Activated naive CD8-positive, alpha-beta T cell treated with anti-CD3 and anti-CD28 coated beads for 36 hours (primary cell): ENCODE results near the gene SPATA20. TPM values are rescaled to one million over a fixed set of nuclear protein-coding genes. Genes with fewer than 3 reads are reported as not detected.
A peak's percentile ranks its signal among the peaks of the same experiment; 100 is the strongest.

Experiments used
- DNase-seq: peaks from one replicate; pipeline ENCODE4 v3.0.0; 2021
- H3K27ac Mint-ChIP-seq: one replicate; pipeline ENCODE4 v1.8.0; 2022; ENCODE audit warnings: mild to moderate bottlenecking, moderate library complexity, mixed read lengths
- H3K27me3 Mint-ChIP-seq: one replicate; pipeline ENCODE4 v1.8.0; 2022; ENCODE audit warnings: mild to moderate bottlenecking, mixed read lengths
- H3K36me3 Mint-ChIP-seq: one replicate; pipeline ENCODE4 v1.8.0; 2021; ENCODE audit warnings: mild to moderate bottlenecking, mixed read lengths
- H3K4me1 Mint-ChIP-seq: one replicate; pipeline ENCODE4 v1.8.0; 2021; ENCODE audit warnings: mixed read lengths
- H3K4me3 Mint-ChIP-seq: one replicate; pipeline ENCODE4 v1.8.0; 2022; ENCODE audit warnings: mild to moderate bottlenecking, moderate library complexity, mixed read lengths
- H3K9me3 Mint-ChIP-seq: one replicate; pipeline ENCODE4 v1.8.0; 2022; ENCODE audit warnings: mixed read lengths
- total RNA-seq, 2 experiments: library from RNA; stranded (reverse); gene quantifications; one replicate each; pipeline ENCODE4 v1.2.3, GENCODE V29; 2021

The SPATA20 gene
- 10 to 100 TPM; 32.4 to 36.3 TPM for total RNA-seq

DNA sequence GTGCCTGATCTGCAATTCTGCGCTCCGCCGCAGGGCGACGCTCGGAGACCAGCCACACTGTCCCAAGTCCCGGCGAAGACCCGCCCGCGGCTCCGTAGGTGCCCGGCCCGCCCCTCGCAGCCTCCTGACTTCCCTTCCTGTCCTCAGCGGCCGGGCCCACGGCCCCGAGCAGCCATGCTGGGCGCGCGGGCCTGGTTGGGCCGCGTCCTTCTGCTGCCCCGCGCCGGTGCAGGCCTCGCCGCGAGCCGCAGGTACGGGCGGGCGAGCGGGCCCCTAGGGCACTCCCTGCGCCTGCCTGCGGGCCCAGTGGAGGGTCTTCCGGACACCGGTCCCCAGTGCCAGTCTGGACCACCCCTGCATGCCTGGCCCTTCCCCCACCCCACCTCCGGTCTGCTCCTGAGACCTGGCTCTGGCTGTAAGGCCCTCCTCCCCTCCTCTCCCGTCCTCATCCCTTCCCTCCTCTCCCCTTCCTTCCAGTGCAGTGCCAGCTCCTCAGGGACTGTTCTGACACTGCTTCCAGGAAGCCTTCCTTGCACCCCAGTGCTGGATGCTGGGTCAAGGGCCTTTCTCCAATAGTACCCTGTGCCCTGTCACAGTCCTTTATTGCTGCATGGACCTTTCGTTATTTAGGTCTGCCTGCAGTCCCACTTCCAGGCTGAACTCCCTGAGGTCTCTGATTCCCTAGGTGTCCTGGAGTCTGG lies at the start of gene SPATA20:
TSS of gene SPATA20 (plus strand) at position 140 of the 701 bp plus-strand sequence. CDS start at position 175, 35 bp downstream.
- peak within 1 kb of the TSS; percentile 75 for H3K27ac Mint-ChIP-seq
- peak within 1 kb of the TSS; percentile 83 for H3K4me3 Mint-ChIP-seq
- H3K27me3 Mint-ChIP-seq = peaks cover 12% of the 10 kb centered on the region
- DNase-seq = peak; percentile 91
- no peaks in the 10 kb centered on the region for H3K9me3 Mint-ChIP-seq
- peaks cover 5% of the 10 kb centered on the region for H3K4me1 Mint-ChIP-seq
- peaks cover 2% of the 10 kb centered on the region for H3K36me3 Mint-ChIP-seq

DNA sequence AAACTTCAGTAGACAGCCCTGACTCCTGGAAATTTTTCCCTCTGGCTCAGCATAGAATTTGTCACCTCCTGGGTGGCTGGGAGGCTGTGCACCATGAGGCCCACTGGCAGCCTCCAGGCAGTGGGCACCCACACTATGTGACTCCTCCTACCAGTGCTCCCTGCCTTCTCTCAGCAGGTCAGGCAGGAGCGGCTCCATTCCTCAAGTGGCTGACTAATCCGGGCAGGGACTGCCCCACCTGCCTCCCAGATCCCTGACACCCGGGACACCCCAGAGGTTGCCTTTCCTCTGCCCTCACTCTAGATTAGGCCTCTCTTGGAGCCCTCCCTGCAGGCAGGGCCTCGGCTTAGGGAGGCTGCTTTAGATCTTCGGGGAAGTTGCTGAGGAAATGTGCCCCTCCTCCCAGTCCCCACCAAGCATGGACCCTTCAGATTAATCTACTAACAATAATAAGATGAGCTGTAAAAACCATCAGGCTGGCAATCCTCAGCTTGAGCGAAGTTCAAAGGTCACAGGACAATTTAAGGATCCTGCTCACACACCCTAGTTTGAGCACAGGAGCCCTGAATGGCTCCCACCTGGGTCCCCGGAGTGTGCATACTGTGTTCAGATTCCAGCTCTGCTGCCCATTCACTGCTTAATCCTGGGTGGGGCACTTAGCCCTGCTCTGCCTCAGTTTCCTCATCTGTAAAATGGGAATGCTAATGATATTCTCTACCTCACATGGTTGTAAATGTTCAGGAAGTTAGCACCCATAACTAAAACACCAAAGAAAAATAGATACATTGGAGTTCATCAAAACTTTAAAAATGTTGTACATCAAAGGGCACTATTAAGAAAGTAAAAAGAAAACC lies 48.7 kb upstream of the SPATA20 start:
- no peak for DNase-seq
- Mint-ChIP-seq H3K4me1 (no peaks in the 10 kb centered on the region), H3K27me3 (no peaks in the 10 kb centered on the region), H3K36me3 (no peaks in the 10 kb centered on the region), H3K27ac (no peak overlapping the region), H3K9me3 (no peaks in the 10 kb centered on the region), H3K4me3 (no peak overlapping the region)

DNA sequence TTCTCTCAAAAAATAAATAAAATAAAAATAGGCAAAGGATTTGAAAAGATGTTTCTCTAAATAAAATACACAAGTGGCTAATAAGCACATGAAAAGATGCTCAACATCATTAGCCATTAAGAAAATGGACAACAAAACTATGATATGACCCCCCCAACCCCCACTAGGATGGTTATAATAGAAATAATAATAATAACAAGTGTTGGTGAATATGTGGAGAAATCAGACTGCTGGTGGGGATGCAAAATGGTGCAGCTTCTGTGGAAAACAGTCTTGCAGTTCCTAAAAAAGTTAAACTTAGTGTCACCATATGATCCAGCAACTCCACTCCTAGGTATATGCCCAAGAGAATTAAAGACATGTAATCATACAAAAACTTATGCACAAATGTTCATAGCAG lies 47.7 kb upstream of the SPATA20 start:
- H3K27ac Mint-ChIP-seq = no peak overlapping the region
- peaks cover 5% of the 10 kb centered on the region for H3K4me1 Mint-ChIP-seq
- H3K27me3 Mint-ChIP-seq = no peaks in the 10 kb centered on the region
- no peaks in the 10 kb centered on the region for H3K36me3 Mint-ChIP-seq
- H3K4me3 Mint-ChIP-seq = no peak overlapping the region
- DNase-seq = no peak
- H3K9me3 Mint-ChIP-seq = no peaks in the 10 kb centered on the region

DNA sequence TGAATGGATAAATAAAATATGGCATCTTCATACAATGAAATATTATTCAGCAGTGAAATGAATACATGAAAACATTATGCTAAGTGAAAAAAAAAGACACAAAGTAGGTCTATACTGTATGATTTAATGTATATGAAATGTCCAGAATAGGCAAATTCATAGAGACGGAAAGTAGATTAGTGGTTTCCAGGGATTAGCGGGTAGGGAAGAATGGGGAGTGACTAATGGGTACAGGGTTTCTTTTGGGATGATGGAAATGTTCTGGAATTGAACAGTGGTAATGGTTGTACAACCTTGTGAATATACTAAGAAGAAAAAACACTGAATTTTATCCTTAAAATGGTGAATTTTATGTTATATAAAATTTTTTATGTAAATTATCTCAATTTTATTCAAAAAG lies 47.3 kb upstream of the SPATA20 start:
- H3K4me1 Mint-ChIP-seq = peaks cover 8% of the 10 kb centered on the region
- H3K27ac Mint-ChIP-seq = no peak overlapping the region
- no peak overlapping the region for H3K4me3 Mint-ChIP-seq
- no peak for DNase-seq
- H3K36me3 Mint-ChIP-seq = no peaks in the 10 kb centered on the region
- no peaks in the 10 kb centered on the region for H3K27me3 Mint-ChIP-seq
- no peaks in the 10 kb centered on the region for H3K9me3 Mint-ChIP-seq

DNA sequence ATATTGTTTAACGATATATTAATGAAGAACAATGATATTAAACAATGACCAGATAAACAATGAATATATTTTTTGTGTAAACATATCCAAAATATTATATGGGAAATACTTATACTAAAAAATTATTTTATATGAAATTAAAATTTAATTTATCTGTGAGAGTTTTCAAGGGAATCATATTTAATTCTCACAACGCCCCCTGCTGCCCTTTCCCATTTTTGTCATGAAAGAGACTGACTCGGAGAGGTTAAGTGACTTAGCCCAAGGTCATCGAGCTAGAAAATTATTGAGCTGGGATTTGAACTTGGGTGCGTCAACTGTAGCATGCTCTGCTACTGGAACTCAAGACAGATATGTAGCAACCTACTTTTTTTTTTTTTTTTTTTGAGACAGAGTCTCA lies 45.9 kb upstream of the SPATA20 start:
- peaks cover 9% of the 10 kb centered on the region for H3K4me1 Mint-ChIP-seq
- no peak overlapping the region for H3K27ac Mint-ChIP-seq
- H3K27me3 Mint-ChIP-seq = no peaks in the 10 kb centered on the region
- no peak for DNase-seq
- H3K9me3 Mint-ChIP-seq = no peaks in the 10 kb centered on the region
- H3K4me3 Mint-ChIP-seq = no peak overlapping the region
- no peaks in the 10 kb centered on the region for H3K36me3 Mint-ChIP-seq

DNA sequence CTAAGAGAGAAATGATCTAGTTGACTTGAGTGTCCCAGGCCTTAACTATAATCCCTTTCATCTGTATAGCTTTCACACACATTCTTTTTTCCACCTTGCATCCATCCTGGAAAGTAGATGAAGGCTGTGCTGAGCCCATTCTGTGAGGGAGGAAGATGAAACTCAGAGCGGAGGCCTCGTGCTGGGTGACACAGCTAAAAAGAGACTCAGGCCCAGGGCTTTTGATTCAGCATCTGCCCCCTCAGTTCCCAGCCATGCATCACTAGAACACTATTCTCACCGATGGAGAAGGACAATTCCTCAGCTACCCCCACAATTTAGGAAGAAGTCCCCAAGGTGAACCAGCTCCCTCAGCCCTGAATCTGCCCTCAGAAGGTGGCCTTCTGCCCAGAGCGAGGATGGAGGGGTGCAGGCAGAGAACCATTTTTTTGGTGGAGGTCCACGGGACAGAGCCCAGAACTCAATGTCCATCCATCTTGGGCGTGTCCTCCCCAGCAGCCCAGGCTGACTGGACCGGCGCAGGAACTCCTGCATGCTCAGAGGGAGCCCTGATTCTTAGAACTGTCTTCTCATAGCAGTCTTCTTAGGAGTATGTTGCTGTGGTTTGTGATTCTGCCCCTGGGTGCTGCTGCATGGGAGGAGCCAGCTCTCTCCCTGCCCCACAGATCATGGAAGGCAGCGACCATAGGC lies 44.5 kb upstream of the SPATA20 start:
- Mint-ChIP-seq H3K27me3 (no peaks in the 10 kb centered on the region), H3K27ac (no peak overlapping the region)

DNA sequence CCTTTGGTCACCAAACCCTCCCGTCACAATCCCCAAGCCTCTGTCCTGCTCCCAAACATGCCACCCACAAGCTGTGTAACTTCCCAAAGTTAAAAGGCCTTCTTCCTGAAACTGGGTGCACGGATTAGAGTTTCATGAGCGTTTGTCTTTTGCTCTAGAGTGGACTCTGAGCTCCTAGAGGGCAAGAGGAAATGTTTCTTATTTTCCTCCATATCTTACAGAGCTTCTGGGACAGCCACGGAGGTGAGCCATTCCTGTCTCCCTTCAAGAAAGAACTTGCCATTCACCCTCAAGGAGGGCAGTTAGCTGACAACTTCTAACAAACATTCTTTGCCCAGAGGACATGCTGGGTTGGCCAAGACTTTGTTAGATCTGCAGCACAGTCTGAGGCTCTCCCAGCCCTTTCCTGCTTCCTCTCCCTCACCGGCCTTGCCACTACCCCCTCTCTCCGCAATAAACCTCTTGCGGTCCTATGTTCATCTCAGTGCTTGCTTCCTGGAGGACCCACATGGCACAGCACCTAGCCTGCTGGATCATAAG lies 41.3 kb upstream of the SPATA20 start:
- Mint-ChIP-seq H3K27me3 (no peaks in the 10 kb centered on the region), H3K27ac (no peak overlapping the region)

More for the DNA sequence above, 44.5 kb upstream of the SPATA20 start:
- DNase-seq = no peak
- Mint-ChIP-seq H3K4me1 (peaks cover 9% of the 10 kb centered on the region), H3K36me3 (no peaks in the 10 kb centered on the region), H3K4me3 (no peak overlapping the region), H3K9me3 (no peaks in the 10 kb centered on the region)

DNA sequence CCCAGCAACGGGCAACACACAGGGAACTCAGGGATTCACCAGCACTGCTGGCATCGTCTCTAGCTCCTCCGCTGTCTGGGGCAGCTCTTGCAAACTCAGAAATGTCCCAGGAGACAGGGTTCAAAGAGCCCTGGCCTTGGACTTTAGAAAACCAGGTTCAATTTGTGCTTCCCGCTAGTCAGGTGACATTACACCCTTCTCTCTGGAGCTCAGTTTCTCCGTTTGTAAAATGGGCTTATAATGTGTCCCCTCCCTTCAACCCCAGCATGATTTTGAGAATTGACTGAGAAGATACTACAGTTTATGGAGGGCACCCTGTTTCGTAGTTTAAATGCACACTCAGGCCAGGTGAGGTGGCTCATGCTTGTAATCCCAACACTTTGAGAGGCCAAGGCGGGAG lies 40.7 kb upstream of the SPATA20 start:
- H3K4me3 Mint-ChIP-seq = no peak overlapping the region
- H3K4me1 Mint-ChIP-seq = peaks cover 26% of the 10 kb centered on the region
- no peak for DNase-seq
- H3K27me3 Mint-ChIP-seq = no peaks in the 10 kb centered on the region
- no peaks in the 10 kb centered on the region for H3K9me3 Mint-ChIP-seq
- no peaks in the 10 kb centered on the region for H3K36me3 Mint-ChIP-seq
- H3K27ac Mint-ChIP-seq = no peak overlapping the region

More for the DNA sequence above, 41.3 kb upstream of the SPATA20 start:
- Mint-ChIP-seq H3K4me1 (peaks cover 20% of the 10 kb centered on the region), H3K4me3 (no peak overlapping the region), H3K9me3 (no peaks in the 10 kb centered on the region), H3K36me3 (no peaks in the 10 kb centered on the region)
- no peak for DNase-seq

DNA sequence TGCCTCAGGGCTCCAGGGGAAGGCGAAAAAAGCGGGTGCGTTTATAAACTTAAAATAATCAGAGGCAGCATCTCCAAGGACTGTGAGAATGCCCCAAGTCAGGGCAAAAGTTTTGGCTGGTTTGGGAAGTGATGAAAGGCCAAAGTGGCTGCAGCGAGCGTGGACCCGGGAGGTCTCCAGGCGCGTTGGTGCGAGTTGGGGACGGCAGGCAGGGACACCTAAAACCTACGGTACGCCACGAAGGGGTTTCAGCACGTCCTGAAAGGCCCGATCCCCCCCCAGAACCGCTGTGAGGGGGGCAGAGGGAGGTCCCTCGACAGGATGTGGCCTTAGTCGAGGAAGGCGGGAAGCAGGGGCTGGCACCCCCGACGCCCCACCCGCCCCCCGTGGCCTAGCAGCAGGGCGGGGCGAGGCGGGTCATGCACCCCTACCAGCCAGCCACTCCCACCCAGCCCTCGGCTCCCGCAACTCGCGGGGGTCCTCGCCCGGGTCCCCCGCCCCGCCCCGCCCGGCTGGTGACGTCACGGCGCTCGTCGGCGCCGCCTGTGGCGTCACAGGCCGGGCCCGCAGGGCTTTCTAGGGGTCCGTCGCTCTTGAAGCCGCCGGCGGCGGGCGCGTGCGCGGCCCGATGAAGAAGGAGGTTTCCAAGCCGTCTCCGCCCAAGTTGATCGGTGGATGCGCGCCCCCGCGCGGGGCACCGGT lies 39.0 kb upstream of the SPATA20 start, which contains the start of gene MYCBPAP:
TSS of gene MYCBPAP (plus strand) at position 569 of the 702 bp plus-strand sequence. CDS start 236 bp downstream, outside the sequence.
- peak within 1 kb of the TSS; percentile 85 for H3K4me3 Mint-ChIP-seq
- H3K9me3 Mint-ChIP-seq = no peaks in the 10 kb centered on the region

DNA sequence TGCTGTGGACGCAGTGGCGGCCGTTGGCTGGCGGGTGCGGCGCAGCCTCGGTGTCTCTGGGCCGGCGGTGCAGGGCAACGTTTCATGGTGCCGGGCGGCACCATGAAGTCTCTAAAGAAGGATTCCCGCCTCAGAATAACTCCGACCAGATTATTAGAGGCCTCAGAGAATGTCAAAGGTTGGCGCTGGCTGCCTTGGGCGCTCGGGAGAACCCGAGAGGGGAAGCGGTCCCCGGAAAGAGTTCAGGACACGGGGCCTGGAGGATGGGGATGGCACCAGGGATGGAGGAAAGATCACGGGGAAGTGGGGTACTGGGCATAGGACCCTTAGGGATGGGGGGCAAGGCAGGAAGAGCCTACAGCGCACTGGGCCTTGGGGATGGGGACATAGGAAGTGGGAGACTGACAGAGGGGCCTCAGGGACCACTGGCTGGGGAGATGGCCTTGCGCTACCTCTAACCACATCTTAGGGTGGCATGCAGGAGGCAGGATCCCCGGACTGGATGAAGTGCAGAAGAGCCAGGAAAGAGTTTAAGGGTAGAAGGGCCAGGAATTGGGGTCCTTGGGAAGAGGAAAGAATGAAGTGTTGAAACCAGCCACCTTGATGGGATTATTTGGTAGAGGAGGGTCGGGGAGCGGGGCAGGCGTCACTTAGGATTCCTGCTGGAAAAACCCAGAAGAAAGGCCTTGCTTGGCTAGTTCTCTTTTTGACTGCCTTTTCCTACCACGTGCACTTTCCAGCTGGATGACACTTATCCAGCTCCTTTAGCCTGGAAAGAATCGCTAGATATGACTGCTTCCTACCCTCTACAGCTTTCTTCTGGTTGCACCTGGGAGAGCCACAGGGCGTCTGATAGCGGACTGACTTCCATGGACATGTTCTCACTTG lies 38.2 kb upstream of the SPATA20 start:
- no peak for DNase-seq
- no peaks in the 10 kb centered on the region for H3K36me3 Mint-ChIP-seq
- no peaks in the 10 kb centered on the region for H3K9me3 Mint-ChIP-seq
- H3K27me3 Mint-ChIP-seq = no peaks in the 10 kb centered on the region
- H3K27ac Mint-ChIP-seq = peak overlapping the region; percentile 54
- H3K4me1 Mint-ChIP-seq = peaks cover 32% of the 10 kb centered on the region
- H3K4me3 Mint-ChIP-seq = peak overlapping the region; percentile 85

More for the DNA sequence above, 39.0 kb upstream of the SPATA20 start, which contains the start of gene MYCBPAP:
- Mint-ChIP-seq H3K27me3 (no peaks in the 10 kb centered on the region), H3K27ac (peak within 1 kb of the TSS; percentile 76), H3K4me1 (peaks cover 35% of the 10 kb centered on the region), H3K36me3 (no peaks in the 10 kb centered on the region)
- peak; percentile 83 for DNase-seq

DNA sequence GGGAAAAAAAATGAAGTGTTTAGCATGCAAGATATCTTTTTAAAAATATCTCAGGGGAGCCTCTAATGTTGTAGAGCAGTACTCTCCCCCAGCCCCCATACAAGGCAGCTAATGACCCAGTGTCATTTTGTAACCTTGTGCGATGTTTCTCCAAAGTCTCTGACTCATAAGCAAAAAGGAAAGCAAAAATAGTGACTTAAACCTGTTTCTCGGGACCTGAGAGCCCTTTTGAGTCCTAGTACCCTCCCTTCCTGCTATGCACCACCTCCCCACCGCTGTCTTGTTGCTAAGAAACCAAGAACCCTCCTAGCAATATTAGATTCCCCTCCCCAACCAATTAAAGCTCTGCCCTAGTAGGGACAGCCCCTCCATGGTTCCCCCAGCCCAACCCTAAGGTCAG lies 35.9 kb upstream of the SPATA20 start:
- peaks cover 25% of the 10 kb centered on the region for H3K4me1 Mint-ChIP-seq
- no peaks in the 10 kb centered on the region for H3K9me3 Mint-ChIP-seq
- H3K27ac Mint-ChIP-seq = peak overlapping the region; percentile 27
- DNase-seq = peak; percentile 57
- H3K27me3 Mint-ChIP-seq = no peaks in the 10 kb centered on the region
- no peaks in the 10 kb centered on the region for H3K36me3 Mint-ChIP-seq
- peak overlapping the region; percentile 18 for H3K4me3 Mint-ChIP-seq

DNA sequence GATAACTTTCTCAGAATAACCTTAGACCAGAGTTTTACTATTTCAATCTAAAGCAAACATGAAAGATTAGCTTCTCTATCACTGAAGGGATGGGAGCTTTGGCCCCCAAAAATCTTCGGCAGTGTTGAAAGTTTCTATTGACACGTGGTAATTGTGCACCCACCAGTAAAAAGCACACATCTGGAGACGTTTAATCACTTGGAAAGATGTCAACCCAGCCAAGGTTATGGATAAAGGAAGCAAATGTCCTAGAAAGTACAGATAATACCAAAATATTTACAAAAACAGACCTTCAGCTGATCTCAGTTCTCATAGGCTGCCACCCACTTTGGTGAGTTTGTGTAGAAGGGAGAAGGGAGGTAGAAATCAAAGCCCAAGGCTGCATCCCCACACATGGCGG lies 33.5 kb upstream of the SPATA20 start:
- H3K4me3 Mint-ChIP-seq = no peak overlapping the region
- no peaks in the 10 kb centered on the region for H3K27me3 Mint-ChIP-seq
- no peaks in the 10 kb centered on the region for H3K36me3 Mint-ChIP-seq
- no peaks in the 10 kb centered on the region for H3K9me3 Mint-ChIP-seq
- DNase-seq = no peak
- H3K4me1 Mint-ChIP-seq = peaks cover 21% of the 10 kb centered on the region
- no peak overlapping the region for H3K27ac Mint-ChIP-seq

DNA sequence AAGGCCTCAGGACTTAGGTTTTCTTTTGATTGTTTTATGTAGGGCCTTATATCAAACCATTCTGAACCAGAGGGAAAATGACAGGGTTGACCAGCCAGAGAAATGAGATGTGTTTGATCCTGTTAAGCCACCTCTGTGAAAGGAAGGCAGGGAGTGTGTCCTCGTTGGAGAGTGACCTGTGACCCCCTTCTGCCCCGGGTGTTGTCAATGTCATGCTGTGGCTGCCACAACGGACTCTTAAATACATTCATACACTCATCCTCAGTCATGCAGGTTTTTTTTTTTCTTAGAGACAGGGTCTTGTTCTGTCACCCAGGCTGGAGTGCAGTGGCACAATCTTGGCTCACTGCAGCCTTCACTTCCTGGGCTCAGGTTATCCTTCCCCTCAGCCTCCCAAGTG lies 32.6 kb upstream of the SPATA20 start:
- Mint-ChIP-seq H3K27ac (no peak overlapping the region), H3K4me3 (no peak overlapping the region), H3K36me3 (no peaks in the 10 kb centered on the region), H3K4me1 (peaks cover 17% of the 10 kb centered on the region), H3K9me3 (no peaks in the 10 kb centered on the region), H3K27me3 (no peaks in the 10 kb centered on the region)
- DNase-seq = no peak
